Liver (tissue), 9 donors: ENCODE data around the gene NAV2. TPM values are rescaled to one million over a fixed set of nuclear protein-coding genes. Genes with fewer than 3 reads are reported as not detected.

ENCODE experiments used
- DNase-seq: peaks from one replicate; pipeline ENCODE4 v3.0.0-alpha.2; 2017; ENCODE audit warnings: low spot score
- H3K27ac ChIP-seq, 2 donors: one replicate each; pipeline ENCODE4 v1.7.0; 2013; ENCODE audit warnings: inconsistent platforms in 2 of 2, low read length in 2 of 2, control low read depth in 1 of 2, low read depth in 1 of 2, mild to moderate bottlenecking in 1 of 2
- H3K27me3 ChIP-seq, 4 donors: one replicate each; pipeline versions ENCODE4 v1.6.1 to v1.7.0; 2013; ENCODE audit warnings: low read length in 3 of 4, inconsistent platforms in 1 of 4, mild to moderate bottlenecking in 1 of 4, moderate library complexity in 1 of 4; ENCODE audit not compliant: control insufficient read depth in 4 of 4, insufficient read depth in 4 of 4
- H3K36me3 ChIP-seq, 4 donors: one replicate each; pipeline versions ENCODE4 v1.6.1 to v1.7.0; 2013; ENCODE audit warnings: low read length in 3 of 4, mild to moderate bottlenecking in 3 of 4, low read depth in 1 of 4, moderate library complexity in 1 of 4; ENCODE audit not compliant: control insufficient read depth in 4 of 4, insufficient read depth in 3 of 4
- H3K4me1 ChIP-seq, 4 donors: one replicate each; pipeline versions ENCODE4 v1.6.1 to v1.7.0; 2013; ENCODE audit warnings: low read length in 3 of 4, mild to moderate bottlenecking in 3 of 4, moderate library complexity in 1 of 4; ENCODE audit not compliant: control insufficient read depth in 4 of 4, insufficient read depth in 4 of 4
- H3K4me3 ChIP-seq, 3 donors: one replicate each; pipeline versions ENCODE4 v1.6.1 to v1.7.0; 2013; ENCODE audit warnings: low read length in 3 of 3, control low read depth in 1 of 3, low read depth in 1 of 3, mild to moderate bottlenecking in 1 of 3
- H3K9ac ChIP-seq, 2 donors: one replicate each; pipeline ENCODE4 v1.7.0; 2013; ENCODE audit warnings: low read length in 2 of 2, mild to moderate bottlenecking in 2 of 2, moderate library complexity in 2 of 2, control low read depth in 1 of 2, low read depth in 1 of 2
- H3K9me3 ChIP-seq, 4 donors: one replicate each; pipeline versions ENCODE4 v1.6.1 to v1.7.0; 2013; ENCODE audit warnings: low read length in 3 of 4; ENCODE audit not compliant: control insufficient read depth in 4 of 4
- EGR1 ChIP-seq, 2 donors: IDR thresholded peaks; 2 replicates each; pipeline ENCODE4 v1.6.1; 2016 to 2018; ENCODE audit warnings: antibody characterized with exemption in 2 of 2, low read depth in 2 of 2
- FOXA1 ChIP-seq: IDR thresholded peaks from 2 replicates; pipeline ENCODE4 v1.6.1; 2016; ENCODE audit warnings: antibody characterized with exemption
- FOXA2 ChIP-seq: IDR thresholded peaks from 2 replicates; pipeline ENCODE4 v1.6.1; 2016; ENCODE audit warnings: antibody characterized with exemption
- GABPA ChIP-seq, 2 donors: IDR thresholded peaks in 1 of 2; conservative IDR thresholded peaks in 1 of 2; 2 replicates each; pipeline ENCODE4 v1.6.1; 2016; ENCODE audit warnings: antibody characterized with exemption in 2 of 2, mild to moderate bottlenecking in 1 of 2, moderate library complexity in 1 of 2
- HNF4A ChIP-seq, 2 donors: conservative IDR thresholded peaks; 2 replicates each; pipeline ENCODE4 v1.6.1; 2016; ENCODE audit warnings: antibody characterized with exemption in 2 of 2, mild to moderate bottlenecking in 2 of 2
- HNF4G ChIP-seq: IDR thresholded peaks from 2 replicates; pipeline ENCODE4 v1.6.1; 2016; ENCODE audit warnings: antibody characterized with exemption
- JUND ChIP-seq, 2 donors: IDR thresholded peaks; 2 replicates each; pipeline ENCODE4 v1.6.1; 2016; ENCODE audit warnings: antibody characterized with exemption in 2 of 2
- NR2F2 ChIP-seq: IDR thresholded peaks from 2 replicates; pipeline ENCODE4 v1.6.1; 2016; ENCODE audit warnings: antibody characterized with exemption
- RAD21 ChIP-seq, 2 donors: IDR thresholded peaks; 2 replicates each; pipeline ENCODE4 v1.6.1; 2016; ENCODE audit warnings: antibody characterized with exemption in 2 of 2, mild to moderate bottlenecking in 2 of 2
- RXRA ChIP-seq, 2 donors: IDR thresholded peaks; 2 replicates each; pipeline ENCODE4 v1.6.1; 2017 to 2018; ENCODE audit warnings: antibody characterized with exemption in 2 of 2, mild to moderate bottlenecking in 1 of 2
- SP1 ChIP-seq: IDR thresholded peaks from 2 replicates; pipeline ENCODE4 v1.6.1; 2018; ENCODE audit warnings: antibody characterized with exemption, mild to moderate bottlenecking
- TAF1 ChIP-seq: conservative IDR thresholded peaks from 2 replicates; pipeline ENCODE4 v1.6.1; 2016; ENCODE audit warnings: antibody characterized with exemption, mild to moderate bottlenecking
- YY1 ChIP-seq: IDR thresholded peaks from 2 replicates; pipeline ENCODE4 v1.6.1; 2016; ENCODE audit warnings: antibody characterized with exemption, mild to moderate bottlenecking
- WGBS: extraction: QIAGEN DNeasy Blood & Tissue Kit; methylation state at CpG from one replicate; pipeline ENCODE4 v1.1.7; 2013; 5-methylcytosine and 5-hydroxymethylcytosine counted together
- polyA plus RNA-seq, 2 donors: library from polyadenylated mRNA; stranded (reverse) in 1 of 2; unstranded in 1 of 2; fragments of 200-250 nt in 1 of 2; fragments of >200 nt in 1 of 2; fragmentation: Nextera tagmentation in 1 of 2; extraction: Ambion mirVana in 1 of 2; gene quantifications; one replicate each; pipeline versions ENCODE4 v1.2.1 to v1.2.3, GENCODE V29; 2013 to 2015
- total RNA-seq, 2 donors: library from RNA; depleted of rRNA; stranded (reverse); fragments of >200 nt; gene quantifications; one replicate each; pipeline ENCODE4 v1.2.3, GENCODE V29; 2014
- TF ChIP-seq, protein P1 (sequence below): IDR thresholded peaks from 2 replicates; pipeline ENCODE4 v1.6.1; 2016; ENCODE audit warnings: antibody characterized with exemption
- TF ChIP-seq, protein P2 (sequence below): IDR thresholded peaks from 2 replicates; pipeline ENCODE4 v1.6.1; 2016; ENCODE audit warnings: antibody characterized with exemption
- TF ChIP-seq, protein P3 (sequence below): fragments of 150-350 bp; IDR thresholded peaks from 2 replicates; pipeline ENCODE4 v1.5.1; 2017; ENCODE audit warnings: improper control_type of control experiment, low read depth, low read length; ENCODE audit not compliant: missing input control
- TF ChIP-seq, protein P4 (sequence below): IDR thresholded peaks from 2 replicates; pipeline ENCODE4 v1.6.1; 2016; ENCODE audit warnings: antibody characterized with exemption
- donor health status: healthy.
- donor health status: healthy.
- donor health status: healthy.
- donor health status: healthy.
- donor health status: healthy.

The NAV2 gene
- total and polyA plus RNA-seq, 4 donors = 6.3 to 20.5 (median 11.6) TPM

DNA sequence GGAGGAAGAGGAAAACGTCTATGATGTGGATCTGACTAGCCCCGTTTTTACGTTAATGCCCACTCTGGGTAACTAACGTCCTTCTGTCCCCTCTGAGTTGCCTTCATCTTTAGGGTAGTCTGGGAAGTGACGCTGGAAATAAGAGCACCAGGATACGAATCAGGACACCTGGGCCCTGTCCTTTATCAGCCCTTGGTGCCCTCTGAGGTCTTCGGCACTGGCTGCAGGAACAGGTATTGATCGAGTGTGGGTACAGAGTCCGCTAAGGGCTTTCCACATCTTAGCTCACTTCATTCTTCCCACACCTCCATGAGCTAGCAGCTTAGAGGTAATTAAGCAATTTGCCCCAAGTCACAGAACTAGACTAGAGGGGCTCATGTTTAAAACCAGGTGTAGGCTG is 223.8 kb downstream of the NAV2 start (continued):
- TF ChIP-seq, protein P1, sequence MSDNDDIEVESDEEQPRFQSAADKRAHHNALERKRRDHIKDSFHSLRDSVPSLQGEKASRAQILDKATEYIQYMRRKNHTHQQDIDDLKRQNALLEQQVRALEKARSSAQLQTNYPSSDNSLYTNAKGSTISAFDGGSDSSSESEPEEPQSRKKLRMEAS = no peak
- TF ChIP-seq, protein P2, sequence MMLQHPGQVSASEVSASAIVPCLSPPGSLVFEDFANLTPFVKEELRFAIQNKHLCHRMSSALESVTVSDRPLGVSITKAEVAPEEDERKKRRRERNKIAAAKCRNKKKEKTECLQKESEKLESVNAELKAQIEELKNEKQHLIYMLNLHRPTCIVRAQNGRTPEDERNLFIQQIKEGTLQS = no peak
- TF ChIP-seq SP1 (no peak), HNF4G (no peak), RXRA (IDR thresholded peaks at IDR 0.05) (no peak), GABPA (IDR thresholded peaks at IDR 0.05 in 1 of 2, conservative IDR thresholded peaks at IDR 0.05 in 1 of 2) (no peak), FOXA1 (no peak)

DNA sequence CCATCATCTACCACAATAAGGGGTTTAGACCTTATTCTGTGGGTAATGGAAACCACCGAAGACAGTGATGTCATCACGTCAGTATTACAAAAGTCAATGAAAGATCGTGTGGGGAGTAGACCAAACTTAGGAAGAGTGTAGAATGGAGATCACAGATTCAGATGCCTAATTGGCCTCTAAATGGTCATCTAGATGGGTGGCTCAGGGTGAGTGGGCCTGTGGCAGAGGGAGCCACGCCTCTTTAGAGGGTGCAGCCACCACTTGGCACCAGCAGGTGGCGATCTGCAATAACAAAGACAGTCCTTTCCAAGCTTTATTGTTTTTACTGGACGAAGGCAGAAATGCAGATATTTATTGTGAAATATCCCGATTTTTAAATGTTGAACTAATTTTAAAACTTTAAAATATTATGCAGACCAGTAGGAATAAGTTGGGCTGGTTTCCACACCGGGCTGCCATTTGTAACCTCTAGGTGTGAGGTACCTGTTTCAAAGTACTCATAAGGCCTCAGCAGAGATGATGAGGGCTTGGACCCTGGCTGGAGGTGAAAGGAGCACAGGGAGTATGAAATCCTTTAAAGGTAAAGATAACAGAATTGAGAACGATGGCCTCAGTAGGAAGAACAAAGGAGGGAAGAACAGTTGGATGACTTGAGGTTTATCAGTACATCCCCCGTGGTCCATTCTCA is 225.7 kb downstream of the NAV2 start:
- peak; percentile 68 to 81 for TF ChIP-seq RAD21 (IDR thresholded peaks at IDR 0.05)
- TF ChIP-seq, protein P3, sequence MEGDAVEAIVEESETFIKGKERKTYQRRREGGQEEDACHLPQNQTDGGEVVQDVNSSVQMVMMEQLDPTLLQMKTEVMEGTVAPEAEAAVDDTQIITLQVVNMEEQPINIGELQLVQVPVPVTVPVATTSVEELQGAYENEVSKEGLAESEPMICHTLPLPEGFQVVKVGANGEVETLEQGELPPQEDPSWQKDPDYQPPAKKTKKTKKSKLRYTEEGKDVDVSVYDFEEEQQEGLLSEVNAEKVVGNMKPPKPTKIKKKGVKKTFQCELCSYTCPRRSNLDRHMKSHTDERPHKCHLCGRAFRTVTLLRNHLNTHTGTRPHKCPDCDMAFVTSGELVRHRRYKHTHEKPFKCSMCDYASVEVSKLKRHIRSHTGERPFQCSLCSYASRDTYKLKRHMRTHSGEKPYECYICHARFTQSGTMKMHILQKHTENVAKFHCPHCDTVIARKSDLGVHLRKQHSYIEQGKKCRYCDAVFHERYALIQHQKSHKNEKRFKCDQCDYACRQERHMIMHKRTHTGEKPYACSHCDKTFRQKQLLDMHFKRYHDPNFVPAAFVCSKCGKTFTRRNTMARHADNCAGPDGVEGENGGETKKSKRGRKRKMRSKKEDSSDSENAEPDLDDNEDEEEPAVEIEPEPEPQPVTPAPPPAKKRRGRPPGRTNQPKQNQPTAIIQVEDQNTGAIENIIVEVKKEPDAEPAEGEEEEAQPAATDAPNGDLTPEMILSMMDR = peak; percentile 68
- no peak for TF ChIP-seq FOXA1
- Histone ChIP-seq H3K27ac (peak overlapping the region in 1 of 2 donors; percentile 19), H3K9me3 (no peaks in the 10 kb centered on the region), H3K36me3 (peaks cover 4 to 9% (median 5%) of the 10 kb centered on the region in 4 donors), H3K9ac (no peak overlapping the region), H3K27me3 (no peaks in the 10 kb centered on the region), H3K4me1 (peaks cover 0 to 16% (median 3%) of the 10 kb centered on the region in 4 donors), H3K4me3 (no peak overlapping the region)
- DNase-seq = peak; percentile 51
- 68% methylated on average over 10 of the region's 10 CpGs for WGBS

DNA sequence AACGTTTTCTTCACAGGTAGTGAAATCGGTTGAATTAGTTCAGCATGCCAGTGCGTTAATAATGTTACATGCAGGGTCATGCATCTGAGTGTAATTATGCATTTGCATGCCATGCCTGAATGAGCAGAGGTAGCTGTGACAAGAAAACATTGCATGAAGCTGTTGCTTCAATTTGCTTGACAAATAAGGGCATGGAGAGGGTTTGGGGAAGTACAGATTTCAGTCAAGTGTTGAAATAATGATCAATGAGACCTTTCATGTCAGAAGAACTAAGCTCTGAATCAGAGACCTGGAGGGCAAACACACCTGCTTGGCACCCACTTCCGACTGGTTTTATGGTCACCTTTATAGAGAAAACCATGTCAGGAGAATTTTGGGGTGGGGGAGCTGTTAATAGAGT is 226.2 kb downstream of the NAV2 start:
- Histone ChIP-seq H3K4me3 (no peak overlapping the region), H3K27ac (peak overlapping the region in 1 of 2 donors; percentile 19), H3K36me3 (peaks cover 4 to 6% (median 4%) of the 10 kb centered on the region in 4 donors), H3K9me3 (no peaks in the 10 kb centered on the region), H3K9ac (no peak overlapping the region), H3K4me1 (peaks cover 0 to 16% (median 3%) of the 10 kb centered on the region in 4 donors), H3K27me3 (no peaks in the 10 kb centered on the region)
- no peak for DNase-seq
- 62% methylated on average over 4 of the region's 4 CpGs for WGBS
- peak in 1 of 2 donors; percentile 61 for TF ChIP-seq RXRA (IDR thresholded peaks at IDR 0.05)
- TF ChIP-seq YY1 = no peak
- peak in 1 of 2 donors; percentile 33 for TF ChIP-seq HNF4A (conservative IDR thresholded peaks at IDR 0.05)

DNA sequence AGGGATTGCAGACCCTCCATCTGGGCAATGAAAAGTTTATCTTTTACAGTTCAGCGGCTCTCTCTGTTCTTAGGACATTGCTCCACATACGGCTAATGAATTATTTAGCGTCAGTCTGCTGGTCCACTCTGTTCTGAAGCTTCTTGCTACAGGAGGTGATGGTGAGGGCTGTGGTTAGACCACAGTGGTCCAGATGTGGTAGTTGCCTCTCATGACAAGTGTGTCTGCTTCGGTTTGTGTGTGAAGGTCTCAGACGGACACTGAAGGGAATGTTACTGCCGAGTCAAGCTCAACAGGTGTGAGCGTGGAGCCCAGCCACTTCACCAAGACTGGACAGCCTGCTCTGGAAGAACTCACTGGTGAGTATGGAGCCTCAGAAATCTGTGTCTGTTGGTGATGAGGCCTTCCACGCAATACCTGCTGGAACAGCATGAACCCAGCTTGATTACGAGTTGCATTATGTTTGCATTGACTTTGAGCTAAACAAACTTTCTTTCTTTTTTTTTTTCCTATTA is 226.8 kb downstream of the NAV2 start:
- DNase-seq = no peak
- WGBS = 91% methylated on average over 9 of the region's 9 CpGs
- H3K4me3 ChIP-seq = no peak overlapping the region
- H3K4me1 ChIP-seq = peaks cover 0 to 16% (median 3%) of the 10 kb centered on the region in 4 donors
- H3K27me3 ChIP-seq = no peaks in the 10 kb centered on the region
- no peaks in the 10 kb centered on the region for H3K9me3 ChIP-seq
- no peak overlapping the region for H3K9ac ChIP-seq
- peaks cover 0 to 6% (median 4%) of the 10 kb centered on the region in 4 donors for H3K36me3 ChIP-seq
- H3K27ac ChIP-seq = peak overlapping the region in 1 of 2 donors; percentile 19
- TF ChIP-seq FOXA2 = no peak
- TF ChIP-seq, protein P4, sequence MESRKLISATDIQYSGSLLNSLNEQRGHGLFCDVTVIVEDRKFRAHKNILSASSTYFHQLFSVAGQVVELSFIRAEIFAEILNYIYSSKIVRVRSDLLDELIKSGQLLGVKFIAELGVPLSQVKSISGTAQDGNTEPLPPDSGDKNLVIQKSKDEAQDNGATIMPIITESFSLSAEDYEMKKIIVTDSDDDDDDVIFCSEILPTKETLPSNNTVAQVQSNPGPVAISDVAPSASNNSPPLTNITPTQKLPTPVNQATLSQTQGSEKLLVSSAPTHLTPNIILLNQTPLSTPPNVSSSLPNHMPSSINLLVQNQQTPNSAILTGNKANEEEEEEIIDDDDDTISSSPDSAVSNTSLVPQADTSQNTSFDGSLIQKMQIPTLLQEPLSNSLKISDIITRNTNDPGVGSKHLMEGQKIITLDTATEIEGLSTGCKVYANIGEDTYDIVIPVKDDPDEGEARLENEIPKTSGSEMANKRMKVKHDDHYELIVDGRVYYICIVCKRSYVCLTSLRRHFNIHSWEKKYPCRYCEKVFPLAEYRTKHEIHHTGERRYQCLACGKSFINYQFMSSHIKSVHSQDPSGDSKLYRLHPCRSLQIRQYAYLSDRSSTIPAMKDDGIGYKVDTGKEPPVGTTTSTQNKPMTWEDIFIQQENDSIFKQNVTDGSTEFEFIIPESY = no peak
- TF ChIP-seq YY1 = no peak
- no peak for TF ChIP-seq JUND (IDR thresholded peaks at IDR 0.05)
- no peak for TF ChIP-seq HNF4G
- TF ChIP-seq RAD21 (IDR thresholded peaks at IDR 0.05) = no peak
- TF ChIP-seq, protein P1 = no peak
- no peak for TF ChIP-seq SP1
- TF ChIP-seq RXRA (IDR thresholded peaks at IDR 0.05) = no peak
- no peak for TF ChIP-seq TAF1
- no peak for TF ChIP-seq HNF4A (conservative IDR thresholded peaks at IDR 0.05)
- TF ChIP-seq, protein P2 = no peak
- TF ChIP-seq GABPA (IDR thresholded peaks at IDR 0.05 in 1 of 2, conservative IDR thresholded peaks at IDR 0.05 in 1 of 2) = no peak
- TF ChIP-seq NR2F2 = no peak
- no peak for TF ChIP-seq EGR1 (IDR thresholded peaks at IDR 0.05; ENCODE audit: low read depth in 2 of 2)
- no peak for TF ChIP-seq FOXA1
